Hepatocyte (in vitro differentiated cells): Measurements from ENCODE around the gene WDR72.

ENCODE experiments used
- EZH2 ChIP-seq: fragments of 200-600 bp; sonication (generic); IDR thresholded peaks from 2 replicates; pipeline ENCODE4 v1.6.1; 2016; ENCODE audit warnings: antibody characterized with exemption, mild to moderate bottlenecking, borderline replicate concordance
- EZH2phosphoT487 ChIP-seq: fragments of 200-600 bp; sonication (generic); IDR thresholded peaks from one replicate; pipeline ENCODE4 v1.6.1; 2018; ENCODE audit warnings: antibody characterized with exemption, mild to moderate bottlenecking, low read depth, moderate library complexity; ENCODE audit not compliant: unreplicated experiment, severe bottlenecking
- TF ChIP-seq, protein P1 (sequence below): fragments of 200-600 bp; sonication (generic); IDR thresholded peaks from 2 replicates; pipeline ENCODE4 v1.5.1; 2016; ENCODE audit warnings: antibody characterized with exemption, mild to moderate bottlenecking; ENCODE audit not compliant: poor library complexity

DNA sequence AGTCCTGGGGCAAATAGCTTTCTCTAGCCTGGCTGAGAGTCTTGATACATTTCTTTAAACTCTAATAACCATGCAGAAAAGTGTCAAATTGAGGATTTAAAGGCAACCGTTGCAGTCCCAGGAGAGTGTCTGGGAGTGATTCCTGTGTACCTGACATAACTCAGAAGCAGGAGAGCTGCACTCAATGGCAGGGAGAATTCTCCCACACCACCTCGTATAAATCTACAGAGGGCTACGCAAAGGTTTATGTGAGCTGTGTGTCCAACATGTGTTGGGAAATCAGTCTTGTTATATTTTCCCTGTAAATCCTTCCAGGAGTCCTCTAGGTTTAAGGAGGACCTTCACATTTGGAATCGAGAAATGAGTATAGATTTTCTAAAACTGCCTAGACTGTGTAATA lies 192.6 kb downstream of the WDR72 start:
- TF ChIP-seq, protein P1, sequence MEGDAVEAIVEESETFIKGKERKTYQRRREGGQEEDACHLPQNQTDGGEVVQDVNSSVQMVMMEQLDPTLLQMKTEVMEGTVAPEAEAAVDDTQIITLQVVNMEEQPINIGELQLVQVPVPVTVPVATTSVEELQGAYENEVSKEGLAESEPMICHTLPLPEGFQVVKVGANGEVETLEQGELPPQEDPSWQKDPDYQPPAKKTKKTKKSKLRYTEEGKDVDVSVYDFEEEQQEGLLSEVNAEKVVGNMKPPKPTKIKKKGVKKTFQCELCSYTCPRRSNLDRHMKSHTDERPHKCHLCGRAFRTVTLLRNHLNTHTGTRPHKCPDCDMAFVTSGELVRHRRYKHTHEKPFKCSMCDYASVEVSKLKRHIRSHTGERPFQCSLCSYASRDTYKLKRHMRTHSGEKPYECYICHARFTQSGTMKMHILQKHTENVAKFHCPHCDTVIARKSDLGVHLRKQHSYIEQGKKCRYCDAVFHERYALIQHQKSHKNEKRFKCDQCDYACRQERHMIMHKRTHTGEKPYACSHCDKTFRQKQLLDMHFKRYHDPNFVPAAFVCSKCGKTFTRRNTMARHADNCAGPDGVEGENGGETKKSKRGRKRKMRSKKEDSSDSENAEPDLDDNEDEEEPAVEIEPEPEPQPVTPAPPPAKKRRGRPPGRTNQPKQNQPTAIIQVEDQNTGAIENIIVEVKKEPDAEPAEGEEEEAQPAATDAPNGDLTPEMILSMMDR, result no peak
- TF ChIP-seq EZH2phosphoT487, result no peak
- no peak for TF ChIP-seq EZH2
